NCI-H1105 treated with DMSO at 0.1 percent for 48 hours (cell line): Measurements from ENCODE around the gene CHMP2A.
"Not testable (repeated sequence)": the region's sequence is repeated elsewhere in the genome, so short reads cannot be mapped to it uniquely, and the experiment has no call there.

Source experiments
- DNase-seq: peaks from one replicate; lab custom pipeline; 2025; lab: John Stamatoyannopoulos, UW

Gene CHMP2A

DNA sequence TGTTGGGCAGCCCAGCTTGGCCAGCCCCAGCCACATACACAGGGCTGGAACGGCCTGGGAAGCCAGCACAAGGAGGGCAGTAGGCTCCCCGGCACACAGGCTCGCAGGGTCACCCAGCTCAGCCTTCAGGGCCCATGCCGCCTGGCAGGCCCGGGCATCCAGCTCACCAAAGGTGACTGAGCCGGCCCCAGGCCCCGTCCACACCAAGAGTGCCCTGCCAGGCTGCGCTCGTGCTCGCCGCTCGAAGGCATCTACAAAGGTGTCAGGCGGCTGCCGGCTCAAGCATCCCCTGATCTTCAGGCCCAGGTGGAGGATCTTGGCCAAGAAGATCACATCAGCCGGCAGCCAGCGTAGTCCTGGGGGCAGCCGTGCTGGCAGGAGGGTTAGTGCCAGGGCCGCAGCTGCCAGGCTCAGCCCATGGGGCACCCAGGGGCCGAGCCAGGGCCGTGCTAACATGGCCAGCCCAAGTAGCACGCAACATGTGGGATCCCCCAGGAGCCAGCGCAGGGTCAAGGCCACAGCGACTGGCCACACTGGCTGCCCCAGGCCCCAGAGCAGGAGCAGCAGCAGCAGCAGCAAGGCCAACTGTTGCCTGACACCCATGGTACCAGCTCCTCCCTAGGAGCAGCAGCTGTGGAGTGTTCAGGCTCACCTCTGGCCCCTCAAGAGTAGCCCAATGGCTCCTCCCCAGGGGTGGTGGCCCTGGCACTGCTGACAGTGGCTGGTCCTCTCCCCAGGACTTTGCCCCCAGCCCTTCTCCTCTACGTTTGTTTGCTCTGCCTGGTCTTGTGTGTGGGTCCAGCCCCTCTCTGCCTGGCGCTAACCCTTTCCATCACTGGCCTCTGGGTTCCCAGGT, 43.3 kb downstream of the CHMP2A start, which contains the start of gene SLC27A5:
Gene SLC27A5, minus strand, starts transcription at position 640 of the 856 bp plus-strand sequence. Its CDS starts 37 bp downstream, at position 603.
- no peak for DNase-seq

DNA sequence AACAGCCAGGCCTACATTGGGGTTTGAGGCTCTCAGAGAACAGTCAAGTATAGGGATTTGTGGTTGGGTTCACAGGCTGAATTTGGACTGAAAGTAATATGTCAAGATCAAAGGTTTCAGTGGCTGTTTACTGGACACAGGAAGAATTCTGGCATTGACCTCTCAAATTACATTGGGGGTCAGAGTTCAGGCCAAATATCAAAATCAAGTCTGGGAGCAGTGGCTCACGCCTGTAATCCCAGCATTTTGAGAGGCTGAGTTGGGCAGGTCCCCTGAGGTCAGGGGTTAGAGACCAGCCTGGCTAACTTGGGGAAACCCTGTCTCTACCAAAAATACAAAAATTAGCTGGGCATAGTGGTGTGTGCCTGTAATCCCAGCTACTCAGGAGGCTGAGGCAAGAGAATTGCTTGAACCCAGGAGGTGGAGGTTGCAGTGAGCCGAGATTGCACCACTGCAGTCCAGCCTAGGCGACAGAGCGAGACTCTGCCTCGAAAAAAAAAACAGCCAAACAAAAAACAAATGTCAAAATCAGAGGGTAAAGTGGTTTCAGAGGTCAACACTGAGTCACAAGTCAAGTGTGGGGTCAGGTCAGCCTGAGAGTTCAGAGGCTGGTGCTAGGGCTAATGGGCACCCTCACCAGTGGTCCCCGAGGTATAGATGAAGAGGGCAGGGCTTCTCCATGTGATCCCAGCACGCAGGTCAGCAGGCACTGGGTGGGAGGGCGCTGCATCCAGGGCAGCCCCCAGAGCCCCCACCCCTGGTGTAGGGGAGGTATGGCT, 44.6 kb downstream of the CHMP2A start:
- DNase-seq: no peak

DNA sequence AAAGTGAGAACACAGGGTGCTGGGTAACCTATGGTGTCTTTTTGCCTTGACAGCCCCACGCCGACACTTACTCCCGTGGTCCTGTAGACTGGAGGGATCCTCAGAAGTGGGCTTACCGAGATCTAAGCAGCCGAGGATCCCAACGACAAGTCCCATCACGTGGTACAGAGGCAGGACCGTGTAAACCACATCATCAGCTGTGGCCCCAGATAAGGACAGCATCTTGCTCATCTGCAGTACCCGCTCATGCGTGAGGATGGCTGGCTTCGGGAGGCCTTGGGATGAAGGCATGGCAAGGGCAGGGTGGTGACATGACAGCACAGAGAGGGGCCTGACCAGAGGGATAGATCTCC, 45.2 kb downstream of the CHMP2A start:
- DNase-seq: no peak

DNA sequence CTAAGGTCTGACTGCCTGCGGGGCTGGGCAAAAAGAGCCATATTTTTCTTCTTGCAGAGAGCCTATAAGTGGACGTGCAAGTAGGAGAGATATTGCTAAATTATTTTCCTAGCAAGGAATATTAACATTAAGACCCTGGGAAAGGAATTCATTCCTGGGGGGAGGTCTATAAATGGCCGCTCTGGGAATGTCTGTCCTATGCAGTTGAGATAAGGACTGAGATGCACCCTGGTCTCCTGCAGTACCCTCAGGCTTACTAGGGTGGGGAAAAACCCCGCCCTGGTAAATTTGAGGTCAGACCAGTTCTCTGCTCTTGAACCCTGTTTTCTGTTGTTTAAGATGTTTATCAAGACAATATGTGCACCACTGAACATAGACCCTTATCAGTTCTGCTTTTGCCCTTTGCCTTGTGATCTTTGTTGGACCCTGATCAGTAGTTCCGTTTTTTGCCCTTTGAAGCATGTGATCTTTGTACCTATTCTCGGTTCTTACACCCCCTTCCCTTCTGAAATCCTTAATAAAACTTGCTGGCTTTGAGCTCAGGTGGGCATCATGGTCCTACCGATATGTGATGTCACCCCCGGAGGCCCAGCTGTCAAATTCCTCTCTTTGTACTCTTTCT, 47.2 kb downstream of the CHMP2A start:
- DNase-seq: not testable (repeated sequence)
